B cell (primary cell): ENCODE measurements around the gene TCFL5.

Experiments used
- CTCF ChIP-seq: fragments of 200-600 bp; IDR thresholded peaks from one replicate; pipeline ENCODE4 v1.8.0; 2022; ENCODE audit warnings: antibody characterized with exemption, mild to moderate bottlenecking
- EZH2 ChIP-seq: IDR thresholded peaks from 2 replicates; pipeline ENCODE4 v1.6.1; 2012; ENCODE audit warnings: borderline replicate concordance, low read depth, mild to moderate bottlenecking, moderate library complexity, low read length; ENCODE audit not compliant: insufficient read depth, poor library complexity, severe bottlenecking

- TF ChIP-seq CTCF (no peak), EZH2 (no peak)
Measured at GRCh38 chr20:62844182-62844581, 17.4 kb downstream of the TCFL5 start.
